Sciatic nerve (tissue), 2 donors: Measurements from ENCODE around the gene CLSTN2. TPM values are rescaled to one million over a fixed set of nuclear protein-coding genes. Genes with fewer than 3 reads are reported as not detected.

Source experiments
- ATAC-seq: fragments of 200-7000 bp; cut with Tn5 transposase; one replicate; pipeline ENCODE4 v1.9.1; 2020; ENCODE audit warnings: mild to moderate bottlenecking, moderate library complexity
- DNase-seq: peaks from one replicate; pipeline ENCODE4 v3.0.0-alpha.2; 2020; ENCODE audit warnings: low spot score
- intact Hi-C: fragments of 100-400 bp; cut with DNase I; formaldehyde crosslinking; loops from one replicate; pipeline ENCODE4 v1.14.2; 2022
- total RNA-seq: library from RNA; stranded (reverse); fragmentation: NEBNext Ultra II Directional; extraction: Animal tissue kit (Norgen Biotek cat#: 25700); gene quantifications from one replicate; pipeline ENCODE4 v1.2.1, GENCODE V29; 2021
- donor health status: DM: no; HTN: no; CAD: no.
- donor health status: DM: no; HTN: no; CAD: no.

CLSTN2 gene
- total RNA-seq, 1 donor from 2014 or later, result 5.1 TPM

- DNase-seq (no peak), ATAC-seq (no peak)
- intact Hi-C loops, result no loop called here
Observed at GRCh38 chr3:140439527-140439926, 504.5 kb downstream of the CLSTN2 start.

GRCh38 chr3:140440446-140440845 is 505.5 kb downstream of the CLSTN2 start:
- ATAC-seq, result no peak
- no peak for DNase-seq
- intact Hi-C loops, result no loop called here

- intact Hi-C loops, result no loop called here
- ATAC-seq (no peak), DNase-seq (no peak)
Observed at GRCh38 chr3:140441006-140441405, 506.0 kb downstream of the CLSTN2 start.

- ATAC-seq (no peak), DNase-seq (no peak)
- intact Hi-C loops, result no loop called here
Observed at GRCh38 chr3:140442621-140443020, 507.6 kb downstream of the CLSTN2 start.

- no peak for ATAC-seq
- no peak for DNase-seq
Observed at GRCh38 chr3:140443073-140443472, 508.1 kb downstream of the CLSTN2 start.

GRCh38 chr3:140443806-140444205 is 508.8 kb downstream of the CLSTN2 start:
- intact Hi-C loops, result no loop called here
- DNase-seq (no peak), ATAC-seq (no peak)

More at GRCh38 chr3:140443073-140443472, 508.1 kb downstream of the CLSTN2 start:
- intact Hi-C loops, result no loop called here

GRCh38 chr3:140446734-140447133 is 511.7 kb downstream of the CLSTN2 start:
- no peak for ATAC-seq
- no peak for DNase-seq
- intact Hi-C loops, result no loop called here

GRCh38 chr3:140447136-140447535 is 512.2 kb downstream of the CLSTN2 start:
- ATAC-seq (no peak), DNase-seq (no peak)
- intact Hi-C loops, result no loop called here

- intact Hi-C loops, result no loop called here
- ATAC-seq (no peak), DNase-seq (no peak)
Observed at GRCh38 chr3:140448001-140448400, 513.0 kb downstream of the CLSTN2 start.

GRCh38 chr3:140449413-140450256 is 514.6 kb downstream of the CLSTN2 start:
- ATAC-seq (no peak), DNase-seq (no peak)
- intact Hi-C loops, result no loop called here

- ATAC-seq (no peak), DNase-seq (no peak)
- intact Hi-C loops, result no loop called here
Observed at GRCh38 chr3:140453750-140454149, 518.8 kb downstream of the CLSTN2 start.

GRCh38 chr3:140455521-140456214 is 520.7 kb downstream of the CLSTN2 start:
- ATAC-seq (no peak), DNase-seq (no peak)
- intact Hi-C loops, result no loop called here

- no peak for DNase-seq
- intact Hi-C loops, result no loop called here
- ATAC-seq, result no peak
Observed at GRCh38 chr3:140456974-140457373, 522.0 kb downstream of the CLSTN2 start.

GRCh38 chr3:140459462-140459861 is 524.5 kb downstream of the CLSTN2 start:
- no peak for DNase-seq
- intact Hi-C loops, result no loop called here
- ATAC-seq, result no peak

- ATAC-seq (no peak), DNase-seq (no peak)
- intact Hi-C loops, result no loop called here
Observed at GRCh38 chr3:140461250-140461649, 526.3 kb downstream of the CLSTN2 start.

- ATAC-seq, result no peak
- intact Hi-C loops, result loop anchor here (2.0 kb wide), 1 partner anchor 13 kb away; no protein-coding TSS in a partner anchor
- no peak for DNase-seq
Observed at GRCh38 chr3:140463355-140463754, 528.4 kb downstream of the CLSTN2 start.

GRCh38 chr3:140465988-140466387 is 531.0 kb downstream of the CLSTN2 start:
- ATAC-seq (no peak), DNase-seq (no peak)
- intact Hi-C loops, result no loop called here

- DNase-seq (no peak), ATAC-seq (no peak)
- intact Hi-C loops, result no loop called here
Observed at GRCh38 chr3:140466535-140466934, 531.5 kb downstream of the CLSTN2 start.

- intact Hi-C loops, result no loop called here
- ATAC-seq, result no peak
Observed at GRCh38 chr3:140467104-140467577, 532.2 kb downstream of the CLSTN2 start.

GRCh38 chr3:140467796-140468315 is 532.9 kb downstream of the CLSTN2 start:
- no peak for DNase-seq
- no peak for ATAC-seq
- intact Hi-C loops, result no loop called here

More at GRCh38 chr3:140467104-140467577, 532.2 kb downstream of the CLSTN2 start:
- DNase-seq, result no peak
